Gastrocnemius medialis (tissue), 4 donors: ENCODE results near the gene KLHL29.

Experiments
- CTCF ChIP-seq, 5 experiments: fragments of 450-650 bp in 3 of 5; fragments of 200-600 bp in 2 of 5; sonication (generic) in 2 of 5; IDR thresholded peaks in 4 of 5; conservative IDR thresholded peaks in 1 of 5; 1 replicate in 4 of 5; 2 replicates in 1 of 5; pipeline ENCODE4 v1.5.1; 2016 to 2019; ENCODE audit warnings: antibody characterized with exemption in 5 of 5, mild to moderate bottlenecking in 3 of 5, moderate library complexity in 3 of 5
- POLR2A ChIP-seq, 2 donors: fragments of 450-650 bp; IDR thresholded peaks; one replicate each; pipeline ENCODE4 v1.6.1; 2017; ENCODE audit warnings: antibody characterized with exemption in 2 of 2, mild to moderate bottlenecking in 2 of 2, moderate library complexity in 2 of 2

DNA sequence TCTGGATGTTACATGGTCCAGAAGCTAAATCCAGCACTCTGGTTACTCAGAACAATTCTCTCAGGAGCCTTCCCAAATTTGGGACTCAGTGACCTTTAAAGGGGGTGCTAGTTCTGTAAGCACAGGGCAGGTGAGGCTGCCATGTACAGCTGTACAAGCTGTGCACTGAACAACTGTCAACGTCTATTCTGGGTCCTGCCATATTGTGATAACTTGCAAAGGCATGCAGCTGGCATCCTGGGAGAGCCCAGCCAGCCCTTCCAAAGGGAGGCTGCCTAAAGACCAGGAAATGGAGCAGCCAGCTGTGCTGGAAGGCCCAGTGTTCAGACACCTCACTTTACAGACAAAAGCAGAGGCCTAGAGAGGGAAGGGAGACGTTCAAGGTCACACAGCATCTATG, 204.8 kb downstream of the KLHL29 start:
- TF ChIP-seq CTCF (IDR thresholded peaks at IDR 0.05 in 4 of 5, conservative IDR thresholded peaks at IDR 0.05 in 1 of 5) (no peak), POLR2A (IDR thresholded peaks at IDR 0.05) (no peak)
